Activated CD4-positive, alpha-beta T cell treated with anti-CD3 and anti-CD28 coated beads, Interleukin-2, Interleukin-4, amounts not matched to agents 100 ng/mL and 50 ng/mL, durations not matched to agents 16 hours and 8 hours (primary cell): ENCODE data around the gene INPP5A.
A peak's percentile ranks its signal among the peaks of the same experiment; 100 is the strongest.

Source experiments
- DNase-seq: peaks from one replicate; pipeline ENCODE4 v3.0.0-alpha.2; 2020; ENCODE audit warnings: low spot score

Gene INPP5A

GRCh38 chr10:132613566-132614348 lies 76.2 kb downstream of the INPP5A start:
- DNase-seq, result no peak

- no peak for DNase-seq
These were observed 77.1 kb downstream of the INPP5A start for GRCh38 chr10:132614431-132615340.

- no peak for DNase-seq
These were observed 78.0 kb downstream of the INPP5A start for GRCh38 chr10:132615341-132616169.

- DNase-seq, result peak; percentile 33
These were observed 78.8 kb downstream of the INPP5A start for GRCh38 chr10:132616170-132616995.

GRCh38 chr10:132616996-132617736 lies 79.6 kb downstream of the INPP5A start:
- no peak for DNase-seq

GRCh38 chr10:132617737-132618052 lies 80.1 kb downstream of the INPP5A start:
- DNase-seq, result no peak

GRCh38 chr10:132618158-132618919 lies 80.8 kb downstream of the INPP5A start:
- no peak for DNase-seq

- DNase-seq, result no peak
These were observed 82.3 kb downstream of the INPP5A start for GRCh38 chr10:132619927-132620326.

- no peak for DNase-seq
These were observed 86.7 kb downstream of the INPP5A start for GRCh38 chr10:132624061-132624846.

- no peak for DNase-seq
These were observed 87.4 kb downstream of the INPP5A start for GRCh38 chr10:132624847-132625471.

- DNase-seq, result no peak
These were observed 88.6 kb downstream of the INPP5A start for GRCh38 chr10:132626019-132626760.

- no peak for DNase-seq
These were observed 89.4 kb downstream of the INPP5A start for GRCh38 chr10:132626761-132627665.

GRCh38 chr10:132627666-132628531 lies 90.3 kb downstream of the INPP5A start:
- DNase-seq, result no peak

- no peak for DNase-seq
These were observed 91.6 kb downstream of the INPP5A start for GRCh38 chr10:132628966-132629900.

- DNase-seq, result no peak
These were observed 92.6 kb downstream of the INPP5A start for GRCh38 chr10:132630156-132630555.
